A549 treated with dexamethasone at 1 μM for 4 hours (cell line): ENCODE data around the gene USP4. TPM values are rescaled to one million over a fixed set of nuclear protein-coding genes. Genes with fewer than 3 reads are reported as not detected.

ENCODE experiments used
- total RNA-seq: library from RNA; stranded (reverse); fragments of 200-300 nt; extraction: Qiagen RNA extraction; gene quantifications from 5 replicates; pipeline ENCODE4 v1.2.3, GENCODE V29; 2022

The USP4 gene, protein sequence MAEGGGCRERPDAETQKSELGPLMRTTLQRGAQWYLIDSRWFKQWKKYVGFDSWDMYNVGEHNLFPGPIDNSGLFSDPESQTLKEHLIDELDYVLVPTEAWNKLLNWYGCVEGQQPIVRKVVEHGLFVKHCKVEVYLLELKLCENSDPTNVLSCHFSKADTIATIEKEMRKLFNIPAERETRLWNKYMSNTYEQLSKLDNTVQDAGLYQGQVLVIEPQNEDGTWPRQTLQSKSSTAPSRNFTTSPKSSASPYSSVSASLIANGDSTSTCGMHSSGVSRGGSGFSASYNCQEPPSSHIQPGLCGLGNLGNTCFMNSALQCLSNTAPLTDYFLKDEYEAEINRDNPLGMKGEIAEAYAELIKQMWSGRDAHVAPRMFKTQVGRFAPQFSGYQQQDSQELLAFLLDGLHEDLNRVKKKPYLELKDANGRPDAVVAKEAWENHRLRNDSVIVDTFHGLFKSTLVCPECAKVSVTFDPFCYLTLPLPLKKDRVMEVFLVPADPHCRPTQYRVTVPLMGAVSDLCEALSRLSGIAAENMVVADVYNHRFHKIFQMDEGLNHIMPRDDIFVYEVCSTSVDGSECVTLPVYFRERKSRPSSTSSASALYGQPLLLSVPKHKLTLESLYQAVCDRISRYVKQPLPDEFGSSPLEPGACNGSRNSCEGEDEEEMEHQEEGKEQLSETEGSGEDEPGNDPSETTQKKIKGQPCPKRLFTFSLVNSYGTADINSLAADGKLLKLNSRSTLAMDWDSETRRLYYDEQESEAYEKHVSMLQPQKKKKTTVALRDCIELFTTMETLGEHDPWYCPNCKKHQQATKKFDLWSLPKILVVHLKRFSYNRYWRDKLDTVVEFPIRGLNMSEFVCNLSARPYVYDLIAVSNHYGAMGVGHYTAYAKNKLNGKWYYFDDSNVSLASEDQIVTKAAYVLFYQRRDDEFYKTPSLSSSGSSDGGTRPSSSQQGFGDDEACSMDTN
- total RNA-seq, result 13.3 to 16.3 TPM (median 15.7 TPM) in 5 replicates

DNA sequence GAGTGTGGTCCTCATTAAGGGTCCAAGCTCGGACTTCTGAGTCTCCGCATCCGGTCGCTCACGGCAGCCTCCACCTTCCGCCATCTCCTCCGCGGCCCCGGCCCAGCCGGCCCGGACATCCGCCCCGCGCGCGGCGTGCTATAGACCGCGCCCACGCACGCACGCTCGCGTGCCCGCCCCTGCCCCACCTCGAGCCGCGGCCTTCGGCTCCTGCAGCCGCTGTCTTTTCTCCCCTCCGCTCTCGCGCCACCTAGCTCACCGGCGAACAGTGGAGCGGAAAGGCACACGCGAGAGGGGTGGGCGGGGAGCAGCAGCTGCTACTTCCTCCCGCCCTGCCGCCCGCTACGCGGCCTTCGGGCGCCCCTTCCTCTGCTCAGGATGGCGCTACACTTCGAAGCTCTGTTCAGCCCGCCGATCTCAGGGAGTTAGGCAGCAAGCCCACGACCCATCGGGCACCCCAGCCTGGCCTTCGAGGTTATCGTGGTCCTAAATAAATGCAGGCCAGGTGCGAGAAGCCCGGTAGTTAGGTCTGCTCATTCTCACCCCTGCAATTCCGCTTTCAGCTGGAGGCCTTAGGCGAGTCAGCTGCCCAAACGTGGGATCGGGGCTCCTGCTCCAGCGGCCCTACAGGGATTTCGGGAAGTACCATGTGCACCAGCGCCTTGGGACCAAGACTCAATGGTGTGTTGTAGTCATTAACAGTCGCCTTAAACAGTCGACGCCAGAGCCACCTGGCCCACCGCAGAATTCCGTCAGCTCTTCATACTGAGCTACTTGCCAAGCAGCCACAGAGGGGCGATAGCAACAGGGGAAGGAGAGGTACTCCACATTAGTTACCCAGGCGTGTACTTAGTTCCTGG, at the start of gene USP4:
USP4 (minus strand) TSS at position 113 of the 860 bp plus-strand sequence; CDS start at position 84, 29 bp downstream.

DNA sequence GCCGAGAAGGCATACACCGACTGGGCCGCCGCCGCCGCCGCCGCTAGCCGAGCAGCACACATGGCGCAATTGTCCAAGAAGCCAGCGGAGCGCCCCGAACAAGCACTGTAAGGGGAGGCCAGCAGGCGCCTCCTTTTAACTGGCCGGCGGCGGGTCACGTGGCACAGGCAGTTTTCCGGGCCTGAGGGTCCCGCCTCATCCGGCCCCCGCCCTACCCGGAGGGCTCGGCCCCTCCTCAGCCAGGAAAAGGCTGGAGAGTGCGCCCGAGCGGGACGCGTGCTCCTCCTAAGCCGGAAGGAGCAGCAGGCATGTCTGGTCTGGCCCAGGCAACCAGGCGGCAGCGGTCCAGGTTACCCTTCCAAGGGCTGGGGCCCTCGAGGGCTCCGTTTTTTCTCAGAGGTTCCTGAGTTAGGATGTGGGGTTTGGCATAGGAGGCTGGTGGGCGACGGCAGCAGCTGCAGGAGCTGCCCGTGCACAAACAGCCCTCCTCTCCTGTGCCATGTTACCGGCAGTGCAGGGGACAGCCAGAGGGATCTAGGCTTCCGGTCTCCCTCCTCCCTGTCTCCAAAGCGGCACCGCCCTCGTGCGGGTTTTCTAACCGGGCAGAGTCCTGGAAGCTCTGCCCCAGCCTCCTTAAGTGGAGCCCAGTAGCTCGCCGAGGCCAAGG, 18.5 kb upstream of the USP4 start, which contains the start of gene GPX1:
GPX1 (minus strand) TSS at position 137 of the 667 bp plus-strand sequence; CDS start at position 62, 75 bp downstream.

DNA sequence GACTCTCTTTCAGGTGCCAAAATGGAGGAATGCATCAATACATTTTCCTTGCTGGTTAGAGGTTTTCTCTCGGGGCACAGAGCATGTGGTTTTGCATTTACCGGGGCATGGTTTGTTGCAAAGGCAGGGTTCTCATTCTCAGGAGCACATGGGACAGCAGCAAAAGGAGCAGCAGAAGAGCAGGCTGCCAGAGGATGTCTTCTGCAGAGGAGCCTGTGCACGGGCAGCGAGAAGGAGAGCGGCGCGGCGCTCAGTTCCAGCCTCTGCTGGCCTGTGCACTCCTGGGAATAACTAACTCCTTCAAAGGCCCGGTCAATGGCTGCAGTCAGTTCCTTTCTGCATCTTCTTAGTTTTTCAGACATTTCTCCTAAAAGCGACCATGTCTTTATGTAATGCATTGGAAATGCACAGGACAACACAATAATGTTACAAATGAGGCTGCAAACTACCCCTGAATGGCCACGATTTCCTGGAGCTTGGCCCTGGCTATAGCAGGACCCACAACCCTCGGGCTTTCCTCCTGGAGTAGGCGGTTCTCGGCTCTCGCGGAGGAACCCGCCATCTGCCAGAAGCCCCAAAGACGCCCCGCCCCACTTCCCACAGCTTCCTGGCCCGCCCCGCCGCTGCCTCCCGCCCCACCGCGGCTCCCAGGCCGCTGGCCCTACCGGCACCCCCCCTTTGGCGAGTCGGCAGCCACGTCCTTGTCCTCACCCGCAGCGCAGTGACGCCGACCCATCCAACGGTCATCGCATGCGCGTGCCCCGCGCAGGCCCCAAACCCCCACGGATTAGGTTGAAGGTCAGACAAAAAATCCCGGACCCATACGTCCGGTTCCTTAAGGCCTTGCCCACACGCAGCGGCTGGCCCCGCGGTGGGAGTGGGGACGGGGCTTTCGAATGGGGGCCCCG, 63.1 kb downstream of the USP4 start, which contains the start of gene C3orf62:
C3orf62 (minus strand) TSS at position 758 of the 908 bp plus-strand sequence; CDS start at position 398, 360 bp downstream.

Other genes starting within 250 kb of the USP4 start
- 34.0 to 45.6 TPM (median 41.5 TPM) in 5 replicates for gene QRICH1, start 246.0 kb downstream of the USP4 start, total RNA-seq
- 126 to 160 TPM (median 152 TPM) in 5 replicates for gene QARS1, start 235.3 kb downstream of the USP4 start, total RNA-seq
- 14.9 to 22.9 TPM (median 22.0 TPM) in 5 replicates for gene USP19, start 219.2 kb downstream of the USP4 start, total RNA-seq
- 72.0 to 116 TPM (median 99.6 TPM) in 5 replicates for gene LAMB2, start 207.0 kb downstream of the USP4 start, total RNA-seq
- 11.1 to 15.1 TPM (median 13.7 TPM) in 5 replicates for gene CCDC71, start 173.7 kb downstream of the USP4 start, total RNA-seq
- gene KLHDC8B, start 168.5 kb downstream of the USP4 start, total RNA-seq, result 4.2 to 6.0 TPM (median 5.0 TPM) in 5 replicates
- 1.8 to 2.5 TPM (median 1.9 TPM) in 5 replicates for gene C3orf62, start 62.8 kb downstream of the USP4 start, total RNA-seq
- 236 to 275 TPM (median 269 TPM) in 5 replicates for gene GPX1, start 18.3 kb upstream of the USP4 start, total RNA-seq
- 484 to 517 TPM (median 500 TPM) in 5 replicates for gene RHOA, start 71.9 kb upstream of the USP4 start, total RNA-seq
- gene TCTA, start 72.4 kb upstream of the USP4 start, total RNA-seq, result 21.6 to 23.2 TPM (median 22.2 TPM) in 5 replicates
- gene AMT, start 82.4 kb upstream of the USP4 start, total RNA-seq, result 0.14 to 0.37 TPM (median 0.22 TPM) in 5 replicates
- gene NICN1, start 89.3 kb upstream of the USP4 start, total RNA-seq, result 5.1 to 7.6 TPM (median 6.5 TPM) in 5 replicates
- gene DAG1, start 130.2 kb upstream of the USP4 start, total RNA-seq, result 47.5 to 69.1 TPM (median 68.3 TPM) in 5 replicates
- gene BSN, start 214.4 kb upstream of the USP4 start, total RNA-seq, result 0.11 to 0.26 TPM (median 0.22 TPM) in 5 replicates